Neural cell (in vitro differentiated cells): ENCODE measurements around the gene OR6C1. TPM values are rescaled to one million over a fixed set of nuclear protein-coding genes. Genes with fewer than 3 reads are reported as not detected.

Experiments used
- H2AFZ ChIP-seq: fragments of 200-600, 300-800 bp; sonication (generic), shearing (Covaris generic); 2 replicates; pipeline ENCODE4 v1.6.0; 2014; ENCODE audit warnings: low read depth, mild to moderate bottlenecking, antibody characterized with exemption, low read length, moderate library complexity
- H3F3A ChIP-seq: fragments of 200-600 bp; shearing (Covaris generic); 2 replicates; pipeline ENCODE4 v1.6.1; 2016; ENCODE audit warnings: mild to moderate bottlenecking, moderate library complexity, mixed read lengths, antibody characterized with exemption, low read length; ENCODE audit not compliant: insufficient read depth, poor library complexity, severe bottlenecking
- H3K27ac ChIP-seq: fragments of 200-600, 300-800 bp; sonication (generic), shearing (Covaris generic); 2 replicates; pipeline ENCODE4 v1.5.1; 2014; ENCODE audit warnings: mild to moderate bottlenecking, low read length, moderate library complexity
- H3K27me3 ChIP-seq: fragments of 300-800, 200-600 bp; sonication (generic), shearing (Covaris generic); 2 replicates; pipeline ENCODE4 v1.6.0; 2014; ENCODE audit warnings: mild to moderate bottlenecking, low read depth, low read length, moderate library complexity; ENCODE audit not compliant: insufficient read depth
- H3K36me3 ChIP-seq: fragments of 300-800, 200-600 bp; sonication (generic), shearing (Covaris generic); 2 replicates; pipeline ENCODE4 v1.5.1; 2014; ENCODE audit warnings: mild to moderate bottlenecking, antibody characterized with exemption, low read length, moderate library complexity; ENCODE audit not compliant: insufficient read depth
- H3K4me2 ChIP-seq: fragments of 300-800, 200-600 bp; sonication (generic), shearing (Covaris generic); 2 replicates; pipeline ENCODE4 v1.6.0; 2014; ENCODE audit warnings: mild to moderate bottlenecking, low read length
- H3K4me3 ChIP-seq: fragments of 300-800, 200-600 bp; sonication (generic), shearing (Covaris generic); 2 replicates; pipeline ENCODE4 v1.5.1; 2014; ENCODE audit warnings: mild to moderate bottlenecking, low read length, moderate library complexity
- H3K79me2 ChIP-seq: fragments of 200-600 bp; shearing (Covaris generic); replicated peaks from 2 replicates; pipeline ENCODE4 v1.6.0; 2014; ENCODE audit warnings: mild to moderate bottlenecking, low read length, moderate library complexity; ENCODE audit not compliant: insufficient read depth
- H3K9ac ChIP-seq: fragments of 300-800, 200-600 bp; sonication (generic), shearing (Covaris generic); 2 replicates; pipeline ENCODE4 v1.6.1; 2016; ENCODE audit warnings: mild to moderate bottlenecking, low read length, mixed read lengths
- H3K9me2 ChIP-seq: fragments of 200-600 bp; shearing (Covaris generic); 2 replicates; pipeline ENCODE4 v1.6.1; 2016; ENCODE audit warnings: mild to moderate bottlenecking, low read length, mixed read lengths; ENCODE audit not compliant: insufficient read depth
- H3K9me3 ChIP-seq: fragments of 200-600, 300-800 bp; sonication (generic), shearing (Covaris generic); 2 replicates; pipeline ENCODE4 v1.6.1; 2016; ENCODE audit warnings: mild to moderate bottlenecking, mixed run types, low read length, moderate library complexity, mixed read lengths
- H4K20me1 ChIP-seq: fragments of 200-600 bp; shearing (Covaris generic); 2 replicates; pipeline ENCODE4 v1.6.1; 2016; ENCODE audit warnings: mild to moderate bottlenecking, mixed run types; ENCODE audit not compliant: insufficient read depth
- CTCF ChIP-seq: fragments of 450-650 bp; IDR thresholded peaks from 2 replicates; pipeline ENCODE4 v1.5.1; 2014; ENCODE audit warnings: antibody characterized with exemption, mild to moderate bottlenecking, moderate library complexity; ENCODE audit not compliant: poor library complexity, severe bottlenecking
- EP300 ChIP-seq: fragments of 450-650 bp; conservative IDR thresholded peaks from 2 replicates; pipeline ENCODE4 v1.6.1; 2014; ENCODE audit warnings: antibody characterized with exemption, mild to moderate bottlenecking, moderate library complexity; ENCODE audit not compliant: poor library complexity, severe bottlenecking
- EZH2 ChIP-seq: fragments of 200-600, 300-800 bp; shearing (Covaris generic), sonication (generic); IDR thresholded peaks from 2 replicates; pipeline ENCODE4 v1.6.1; 2014; ENCODE audit warnings: antibody characterized with exemption, low read length, borderline replicate concordance, mild to moderate bottlenecking; ENCODE audit not compliant: insufficient read depth, poor library complexity, severe bottlenecking
- MXI1 ChIP-seq: fragments of 450-650 bp; conservative IDR thresholded peaks from 2 replicates; pipeline ENCODE4 v1.6.1; 2014; ENCODE audit warnings: antibody characterized with exemption, mild to moderate bottlenecking; ENCODE audit not compliant: poor library complexity, severe bottlenecking
- POLR2AphosphoS5 ChIP-seq: IDR thresholded peaks from 2 replicates; pipeline ENCODE4 v1.6.1; 2012
- RAD21 ChIP-seq: fragments of 450-650 bp; conservative IDR thresholded peaks from 2 replicates; pipeline ENCODE4 v1.6.1; 2014; ENCODE audit warnings: antibody characterized with exemption, mild to moderate bottlenecking, moderate library complexity
- REST ChIP-seq: IDR thresholded peaks from 2 replicates; pipeline ENCODE4 v1.6.1; 2012; ENCODE audit warnings: borderline replicate concordance
- SMC3 ChIP-seq: fragments of 450-650 bp; conservative IDR thresholded peaks from 2 replicates; pipeline ENCODE4 v1.6.1; 2014; ENCODE audit warnings: antibody characterized with exemption, mild to moderate bottlenecking, moderate library complexity; ENCODE audit not compliant: poor library complexity
- TAF1 ChIP-seq: IDR thresholded peaks from 2 replicates; pipeline ENCODE4 v1.6.1; 2012; ENCODE audit warnings: low read depth
- polyA plus RNA-seq: library from polyadenylated mRNA; depleted of rRNA; stranded (reverse); fragments of >200 nt; gene quantifications from 2 replicates; pipeline ENCODE4 v1.2.3, GENCODE V29; 2014

OR6C1 gene
- polyA plus RNA-seq, 1 donor from 2014 or later: not detected

- no peaks in the 10 kb centered on the region for H3K27me3 ChIP-seq
- H3K36me3 ChIP-seq: no peaks in the 10 kb centered on the region
- no peaks in the 10 kb centered on the region for H3F3A ChIP-seq
- H3K4me2 ChIP-seq: no peak overlapping the region
- no peak overlapping the region for H2AFZ ChIP-seq
- no peaks in the 10 kb centered on the region for H4K20me1 ChIP-seq
- no peaks in the 10 kb centered on the region for H3K79me2 ChIP-seq
- no peak overlapping the region for H3K27ac ChIP-seq
- H3K9ac ChIP-seq: no peak overlapping the region
- H3K4me3 ChIP-seq: no peak overlapping the region
- H3K9me3 ChIP-seq: no peaks in the 10 kb centered on the region
- no peaks in the 10 kb centered on the region for H3K9me2 ChIP-seq
- TF ChIP-seq EZH2: no peak
- TF ChIP-seq RAD21: no peak
- TF ChIP-seq SMC3: no peak
- TF ChIP-seq POLR2AphosphoS5: no peak
- TF ChIP-seq TAF1: no peak
- no peak for TF ChIP-seq EP300
- no peak for TF ChIP-seq CTCF
- TF ChIP-seq REST: no peak
- TF ChIP-seq MXI1: no peak
Measured at GRCh38 chr12:55289999-55290398, 24.1 kb upstream of the OR6C1 start.

GRCh38 chr12:55296469-55296868 is 17.7 kb upstream of the OR6C1 start, which contains the start of gene OR6C6:
OR6C6 (minus strand) TSS chr12:55296569; CDS start chr12:55295232, 1,337 bp downstream.
- H3K4me2 ChIP-seq: no peak within 1 kb of the TSS
- TF ChIP-seq POLR2AphosphoS5: no peak
- TF ChIP-seq TAF1: no peak
- no peak for TF ChIP-seq RAD21
- TF ChIP-seq EZH2: no peak
- no peak for TF ChIP-seq MXI1
- no peak for TF ChIP-seq SMC3
- no peak for TF ChIP-seq CTCF
- TF ChIP-seq REST: no peak
- TF ChIP-seq EP300: no peak
- H2AFZ ChIP-seq: no peak within 1 kb of the TSS
- H3K9me3 ChIP-seq: no peaks in the 10 kb centered on the region
- no peaks in the 10 kb centered on the region for H3K27me3 ChIP-seq
- H3K27ac ChIP-seq: no peak within 1 kb of the TSS
- H4K20me1 ChIP-seq: no peaks in the 10 kb centered on the region
- no peak within 1 kb of the TSS for H3K9ac ChIP-seq
- no peaks in the 10 kb centered on the region for H3K79me2 ChIP-seq
- H3K9me2 ChIP-seq: no peaks in the 10 kb centered on the region
- H3K4me3 ChIP-seq: no peak within 1 kb of the TSS
- H3F3A ChIP-seq: no peaks in the 10 kb centered on the region
- H3K36me3 ChIP-seq: no peaks in the 10 kb centered on the region
